SW 1271 (cell line): ENCODE data around the gene ZC3H12D.
"Not testable (repeated sequence)": the region's sequence is repeated elsewhere in the genome, so short reads cannot be mapped to it uniquely, and the experiment has no call there.

Source experiments
- DNase-seq, 2 experiments: peaks; one replicate each; lab custom pipeline; 2025; lab: John Stamatoyannopoulos, UW

The ZC3H12D gene

DNA sequence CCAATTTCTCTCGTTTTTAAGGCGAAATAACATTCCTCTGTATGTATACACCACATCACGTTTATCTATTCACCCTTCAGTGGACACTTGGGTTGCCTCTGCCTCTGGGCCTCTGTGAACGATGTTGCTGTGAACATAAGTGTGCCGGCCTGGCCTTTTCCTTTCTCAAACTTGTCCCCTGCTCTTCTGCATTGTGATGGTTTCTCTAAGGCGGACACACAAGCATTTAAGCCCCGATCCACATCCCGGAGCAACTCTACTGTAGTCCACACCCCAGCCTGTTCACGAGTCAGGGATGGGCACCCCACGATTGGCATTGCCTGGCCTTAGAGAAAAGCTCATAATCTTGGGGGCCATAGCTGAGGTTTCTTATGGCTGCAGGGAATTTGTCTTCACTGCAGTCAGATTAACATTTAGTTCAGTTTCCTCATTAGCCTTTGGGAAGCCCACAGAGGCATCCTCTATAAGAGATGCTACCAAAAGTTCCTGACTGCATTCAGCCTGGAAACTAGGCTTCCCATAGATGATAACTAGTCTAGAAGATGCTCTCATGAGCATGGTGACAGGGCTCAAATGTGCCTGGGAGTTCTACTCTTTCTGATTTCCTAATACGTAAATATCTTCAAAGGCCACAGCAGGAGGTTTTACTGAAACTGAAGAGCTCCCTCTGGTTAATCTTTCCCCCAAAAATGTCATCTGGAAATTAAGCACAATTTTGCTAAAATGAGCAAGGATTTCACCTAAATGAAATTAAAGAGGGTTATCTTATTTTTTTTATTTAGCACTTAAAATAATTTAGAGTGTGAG, 762 bp downstream of the ZC3H12D start:
- no peak for DNase-seq

DNA sequence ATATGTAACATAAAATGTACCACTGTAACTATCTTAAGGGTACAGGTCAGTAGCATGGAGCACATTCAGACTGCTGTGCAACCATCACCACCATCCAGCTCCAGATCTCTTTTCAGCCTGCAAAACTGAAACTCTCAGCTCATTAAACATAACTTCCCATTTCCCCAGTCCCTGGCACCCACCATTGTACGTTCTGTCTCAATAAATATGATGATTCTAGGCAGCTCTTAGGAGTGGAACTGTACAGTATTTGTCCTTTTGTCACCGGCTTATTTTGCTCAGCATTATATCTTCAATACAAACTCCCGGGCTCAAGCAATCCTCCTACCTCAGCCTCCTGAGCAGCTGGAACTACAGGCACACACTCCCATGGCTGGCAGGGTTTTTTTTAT, 1.5 kb downstream of the ZC3H12D start:
- DNase-seq: no peak

DNA sequence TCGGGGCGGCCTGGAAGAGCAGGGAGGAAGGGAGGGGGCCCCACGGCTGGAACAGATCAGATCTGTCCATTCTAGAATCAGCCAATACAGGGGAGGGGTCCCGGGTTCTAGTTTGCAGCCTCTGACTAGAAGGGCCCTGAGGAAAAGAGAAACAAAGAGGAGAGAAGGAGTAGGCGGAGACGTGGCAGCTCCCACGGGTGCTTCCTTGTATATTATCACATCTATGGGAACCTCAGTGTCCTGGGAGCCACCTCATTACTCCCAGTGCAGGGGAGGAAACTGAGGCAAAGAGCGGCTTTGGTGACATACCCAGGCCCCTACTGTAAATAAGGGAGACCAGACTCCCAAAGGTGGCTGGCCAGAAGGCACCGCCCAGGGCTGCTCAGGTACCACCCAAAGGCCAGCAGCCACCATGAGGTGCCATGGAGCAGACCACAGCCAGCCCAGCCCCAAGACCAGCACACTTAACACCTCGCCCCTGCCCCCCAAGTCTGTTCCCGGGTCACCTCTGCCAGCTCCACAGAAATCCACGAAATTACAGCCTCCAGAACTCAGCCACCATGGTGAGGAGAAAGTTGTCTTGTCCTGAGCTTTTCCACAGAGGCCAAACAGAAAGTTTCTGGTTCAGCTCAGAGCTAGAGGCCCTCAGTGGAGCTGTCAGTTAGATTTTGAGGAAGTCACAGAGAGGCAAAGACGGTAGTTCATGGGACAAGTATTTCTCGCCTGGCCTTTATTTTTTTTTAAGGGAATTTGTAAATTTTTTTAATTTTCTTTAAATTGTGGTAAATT, 2.1 kb downstream of the ZC3H12D start:
- no peak for DNase-seq

DNA sequence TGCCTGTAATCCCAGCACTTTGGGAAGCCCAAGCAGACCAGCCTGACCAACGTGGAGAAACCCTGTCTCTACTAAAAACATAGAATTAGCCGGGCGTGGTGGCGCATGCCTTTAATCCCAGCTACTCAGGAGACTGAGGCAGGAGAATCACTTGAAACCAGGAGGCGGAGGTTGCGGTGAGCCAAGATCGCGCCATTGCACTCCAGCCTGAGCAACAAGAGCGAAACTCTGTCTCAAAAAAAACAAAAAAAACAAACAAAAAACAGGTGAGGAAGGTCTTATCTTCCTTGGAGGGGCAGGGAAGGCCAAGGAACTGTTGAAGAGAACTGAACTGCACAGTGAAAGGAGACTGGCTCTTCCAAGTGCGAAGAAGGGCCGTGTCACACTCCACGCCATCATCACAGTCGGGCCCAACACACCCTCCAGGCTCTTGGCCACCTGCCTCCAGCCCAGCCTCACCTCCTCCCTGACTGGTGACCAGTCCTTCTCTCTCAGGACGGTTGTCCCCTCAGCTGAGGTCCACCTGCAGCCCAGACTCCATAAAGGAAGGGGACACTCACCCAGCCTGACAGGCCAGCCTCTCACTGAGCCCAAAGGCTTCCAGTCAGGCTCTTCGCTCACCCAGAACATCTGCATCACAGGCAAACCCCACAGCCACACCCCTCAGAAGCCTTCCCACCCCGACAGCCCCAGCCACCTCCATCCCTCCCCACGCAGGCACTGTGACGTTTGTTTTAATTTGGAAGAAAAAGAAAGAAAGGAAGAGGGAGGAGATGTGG, 4.1 kb downstream of the ZC3H12D start:
- no peak for DNase-seq

DNA sequence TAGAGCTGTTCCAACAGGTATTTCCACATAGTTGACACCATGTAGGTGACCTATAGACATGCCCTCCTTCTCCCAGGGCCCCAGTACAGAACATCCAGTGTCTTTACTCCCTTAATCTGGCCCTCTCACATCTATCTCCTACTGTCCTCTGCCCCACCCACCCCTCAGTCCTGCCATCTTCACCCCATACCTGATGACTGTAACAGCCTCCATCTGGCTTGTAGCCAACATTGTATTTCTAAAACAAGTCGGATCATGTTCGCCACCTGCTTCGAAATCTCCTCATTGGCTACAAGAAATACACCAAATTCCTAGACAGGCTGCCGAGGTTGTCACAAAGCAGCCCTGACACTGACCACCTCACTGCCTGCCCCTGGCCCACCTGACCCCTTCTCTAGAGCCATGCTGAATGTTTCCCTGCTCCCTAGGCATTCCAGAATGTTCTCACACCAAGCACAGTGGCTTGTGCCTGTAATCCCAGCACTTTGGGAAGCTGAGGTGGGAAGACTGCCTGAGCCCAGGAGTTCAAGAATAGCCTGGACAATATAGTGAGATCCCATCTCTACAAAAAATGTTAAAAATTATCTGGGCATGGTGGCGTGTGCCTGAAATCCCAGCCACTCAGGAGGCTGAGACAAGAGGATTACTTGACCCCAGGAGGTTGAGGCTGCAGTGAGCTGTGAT, 6.0 kb downstream of the ZC3H12D start:
- DNase-seq: no peak

DNA sequence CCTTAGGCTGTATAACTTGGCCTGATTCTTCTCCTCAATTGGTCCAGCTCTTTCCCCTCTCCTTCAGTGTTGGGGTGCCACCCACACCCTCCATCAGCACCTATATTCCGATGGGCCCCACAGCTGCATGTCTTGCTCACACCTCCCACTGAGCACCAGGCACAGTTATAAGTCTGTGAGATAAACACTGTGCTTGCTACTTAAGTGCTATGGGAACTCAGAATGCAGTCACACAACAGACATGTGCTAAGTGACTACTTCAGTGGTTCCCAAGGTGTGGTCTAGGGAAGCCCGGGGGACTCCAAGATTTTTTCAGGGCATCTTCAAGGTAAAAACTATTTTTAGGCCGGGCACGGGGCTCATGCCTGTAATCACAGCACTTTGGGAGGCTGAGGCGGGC, 7.3 kb downstream of the ZC3H12D start:
- no peak for DNase-seq

DNA sequence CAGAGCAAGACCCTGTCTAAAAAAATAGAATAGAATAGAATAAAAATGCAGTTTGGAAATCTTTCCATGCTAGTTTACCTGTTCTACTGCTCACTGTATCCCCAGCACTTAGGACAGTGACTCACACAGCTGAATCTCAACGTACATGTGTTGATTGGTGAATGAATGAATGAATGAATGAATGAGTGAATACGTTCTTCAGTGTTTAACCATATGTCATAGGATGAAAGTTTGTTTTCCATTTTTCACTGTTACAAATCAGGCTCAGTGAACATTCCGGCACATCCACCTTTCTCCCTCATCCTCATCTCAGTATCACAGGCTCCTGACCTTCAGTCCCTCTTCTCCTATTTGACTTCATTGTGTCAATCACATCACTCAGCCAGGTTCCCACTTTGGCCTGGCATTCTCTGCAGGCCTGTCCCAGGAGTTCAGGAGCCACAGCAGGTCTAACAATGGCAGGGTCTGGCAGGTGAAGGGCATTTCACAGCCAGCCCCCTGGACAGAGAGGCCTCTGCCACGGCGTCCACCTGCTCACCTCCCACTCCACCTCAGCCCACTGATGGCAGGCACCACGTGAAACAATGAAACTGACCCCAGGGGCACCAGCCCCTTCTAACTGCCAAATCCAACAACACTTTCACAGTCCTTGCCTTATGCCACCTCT, 7.9 kb downstream of the ZC3H12D start:
- no peak for DNase-seq

DNA sequence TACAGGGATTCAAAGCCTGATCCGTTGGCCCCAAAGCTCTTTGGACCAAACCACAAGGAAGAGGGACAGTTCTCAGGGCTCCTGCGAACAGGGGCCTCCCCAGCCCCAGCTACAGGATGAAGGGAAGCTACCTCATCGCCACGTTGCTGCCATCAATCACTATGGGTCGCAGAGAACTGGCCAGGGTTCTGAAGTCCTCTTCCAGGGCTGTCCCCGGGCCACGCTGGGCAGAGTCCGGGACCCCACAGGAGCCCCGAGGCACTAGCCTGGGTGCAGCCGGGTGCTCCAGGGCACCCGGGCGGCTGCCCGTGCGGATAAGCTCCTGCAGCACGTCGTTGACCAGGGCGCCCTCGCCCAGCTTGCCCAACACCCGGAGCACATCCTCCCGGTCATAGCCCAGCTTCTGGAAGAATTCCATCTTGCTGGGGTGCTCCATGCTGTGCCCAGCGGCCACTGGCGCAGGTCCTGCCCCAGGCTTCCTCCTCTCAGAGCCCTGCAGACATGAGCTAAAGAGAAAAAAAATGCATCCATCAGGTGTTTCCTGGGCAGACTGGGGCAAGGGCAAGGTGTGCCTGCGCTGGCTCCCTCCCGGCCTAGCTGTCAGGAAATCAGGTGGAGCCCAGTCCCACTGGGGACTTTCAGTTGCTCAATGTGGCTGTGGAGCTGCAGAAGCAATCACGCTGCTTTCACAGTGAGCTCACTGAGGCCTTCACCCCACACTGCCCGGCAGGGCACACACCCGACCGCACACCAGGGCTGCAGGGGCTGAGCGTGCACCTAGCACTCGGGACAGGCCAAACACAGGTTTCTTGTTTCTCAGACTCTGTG, 10.5 kb downstream of the ZC3H12D start:
- no peak for DNase-seq

DNA sequence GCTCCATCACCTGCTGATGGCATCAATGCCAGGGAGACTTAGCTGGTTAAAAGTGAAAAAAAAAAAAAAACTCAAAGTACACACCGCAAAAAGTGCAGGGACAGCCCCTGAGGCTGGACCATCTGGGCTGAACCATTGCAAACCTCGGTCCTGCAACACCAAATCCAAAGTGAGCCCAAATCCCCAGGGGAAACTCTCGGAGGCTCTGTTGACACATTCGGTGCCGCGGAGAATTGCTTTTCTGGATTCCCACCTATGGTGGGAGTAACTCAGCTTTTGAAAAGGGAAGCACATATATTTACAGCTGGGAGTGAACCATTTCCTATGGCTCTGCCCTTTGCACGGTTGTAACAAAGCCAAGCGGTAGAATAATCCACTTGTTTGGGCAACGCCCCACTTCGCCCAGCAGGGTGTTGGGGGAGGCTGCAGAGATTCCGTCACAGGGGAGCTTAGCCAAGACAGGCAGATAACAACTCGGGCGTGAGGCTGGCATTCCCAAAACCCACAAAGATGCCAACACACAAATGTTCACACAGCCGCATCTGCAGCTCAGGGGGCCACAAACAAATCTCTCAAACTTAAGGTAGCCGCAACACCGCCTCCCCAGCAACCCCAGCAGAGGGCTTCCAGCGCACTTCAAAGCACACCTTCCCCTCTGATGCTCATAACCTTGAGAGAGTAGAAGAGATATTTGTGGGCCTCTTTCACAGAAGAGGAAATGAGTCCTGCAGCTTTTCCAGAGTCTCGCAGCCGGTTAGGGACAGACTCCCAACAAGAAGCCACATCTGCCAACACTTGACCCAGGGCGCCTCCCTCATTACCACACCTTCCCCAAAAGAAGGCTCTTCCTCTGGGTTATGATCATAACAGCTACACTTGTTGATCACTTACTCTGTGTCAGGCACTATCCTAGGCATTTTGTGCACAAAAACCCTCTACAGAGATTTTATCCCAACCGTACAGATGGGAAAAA, 11.4 kb downstream of the ZC3H12D start:
- no peak for DNase-seq

DNA sequence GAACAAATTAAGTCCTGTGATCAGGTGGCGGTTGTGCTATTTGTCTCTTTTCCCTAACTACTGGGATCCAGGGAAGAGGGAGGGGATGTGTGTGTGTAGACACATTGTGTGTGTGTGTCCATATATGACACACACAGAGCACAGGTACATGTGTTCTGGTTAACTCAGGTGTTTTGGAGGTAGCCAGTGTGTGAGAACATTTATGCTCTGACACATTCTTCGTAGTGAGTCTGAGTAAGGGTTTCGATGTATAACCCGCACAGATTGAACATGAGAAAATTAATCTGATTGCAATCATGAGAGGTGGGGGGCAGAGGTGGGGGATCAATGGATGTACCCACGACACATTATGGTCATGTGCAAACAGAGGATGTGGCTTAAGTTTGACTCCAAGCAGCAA, 12.6 kb downstream of the ZC3H12D start:
- no peak for DNase-seq

DNA sequence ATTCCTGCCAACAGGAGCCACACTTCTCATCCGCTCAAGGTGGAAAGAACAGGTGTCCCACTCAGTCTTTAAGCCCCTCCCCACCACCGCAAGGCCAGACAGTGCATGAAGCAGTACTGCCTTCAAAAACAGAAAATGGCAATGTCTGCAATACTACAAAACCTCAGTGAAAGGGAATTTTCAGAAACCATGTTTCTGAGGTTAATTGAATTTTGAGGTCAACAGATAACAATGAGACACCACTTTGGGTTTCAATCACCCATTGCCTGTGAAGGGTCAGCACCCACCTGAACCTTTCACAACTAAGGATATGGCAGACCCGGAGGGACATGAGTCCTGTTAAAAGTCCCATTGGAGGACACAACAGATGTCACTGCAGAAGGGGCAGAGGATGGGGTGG, 13.0 kb downstream of the ZC3H12D start:
- no peak for DNase-seq

DNA sequence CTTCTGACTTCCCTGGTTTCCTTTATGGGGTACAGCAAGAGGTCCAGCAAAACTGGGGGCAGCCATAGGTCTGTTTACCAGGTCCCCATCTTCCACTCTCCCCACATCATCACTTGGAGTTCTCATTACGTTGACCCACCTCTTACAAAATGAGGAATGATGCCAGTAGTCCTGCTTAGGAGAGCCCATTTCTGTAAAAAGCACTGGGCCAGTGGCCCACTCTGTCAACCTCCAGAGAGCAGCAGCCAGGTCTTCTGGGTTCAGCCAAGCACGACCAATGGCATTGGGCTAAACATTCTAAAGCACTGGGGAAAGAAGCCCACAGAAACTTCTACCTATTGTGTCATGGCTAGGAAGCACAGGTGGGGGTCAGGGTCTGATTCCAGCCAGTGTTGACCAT, 13.9 kb downstream of the ZC3H12D start:
- no peak for DNase-seq

DNA sequence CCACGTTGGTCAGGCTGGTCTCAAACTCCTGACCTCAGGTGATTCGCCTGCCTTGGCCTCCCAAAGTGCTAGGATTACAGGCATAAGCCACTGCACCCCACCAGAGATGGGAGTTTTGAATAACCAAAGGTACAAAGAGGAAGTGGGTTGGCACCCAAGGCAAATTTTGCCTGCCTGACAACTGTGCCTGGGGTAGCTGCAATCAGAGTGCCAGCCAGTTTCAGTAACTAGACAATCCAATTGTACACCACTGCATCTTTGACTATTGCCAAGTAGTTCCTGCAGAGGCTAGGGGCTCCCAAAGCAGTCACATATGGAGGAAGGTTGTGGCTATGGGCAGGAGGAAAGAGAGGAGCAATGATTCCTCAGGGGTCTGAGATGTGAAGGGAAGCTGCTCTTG, 16.6 kb downstream of the ZC3H12D start:
- DNase-seq: no peak

DNA sequence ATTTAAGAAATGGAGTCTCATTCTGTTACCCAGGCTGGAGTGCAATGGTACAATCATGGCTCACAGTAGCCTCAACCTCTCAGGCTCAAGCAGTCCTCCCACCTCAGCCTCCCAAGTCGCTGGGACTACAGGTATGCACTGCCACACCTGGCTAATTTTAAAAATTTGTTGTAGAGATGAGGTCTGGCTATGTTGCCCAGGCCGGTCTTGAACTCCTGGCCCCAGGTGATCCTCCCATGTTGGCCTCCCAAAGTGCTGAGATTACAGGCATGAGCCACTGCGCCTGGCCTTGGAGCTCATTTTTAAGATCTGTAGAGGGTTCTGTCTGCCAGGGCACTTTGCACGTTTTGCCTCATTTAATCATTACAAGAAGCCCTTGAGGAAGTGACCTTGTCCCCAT, 17.5 kb downstream of the ZC3H12D start:
- DNase-seq: no peak

DNA sequence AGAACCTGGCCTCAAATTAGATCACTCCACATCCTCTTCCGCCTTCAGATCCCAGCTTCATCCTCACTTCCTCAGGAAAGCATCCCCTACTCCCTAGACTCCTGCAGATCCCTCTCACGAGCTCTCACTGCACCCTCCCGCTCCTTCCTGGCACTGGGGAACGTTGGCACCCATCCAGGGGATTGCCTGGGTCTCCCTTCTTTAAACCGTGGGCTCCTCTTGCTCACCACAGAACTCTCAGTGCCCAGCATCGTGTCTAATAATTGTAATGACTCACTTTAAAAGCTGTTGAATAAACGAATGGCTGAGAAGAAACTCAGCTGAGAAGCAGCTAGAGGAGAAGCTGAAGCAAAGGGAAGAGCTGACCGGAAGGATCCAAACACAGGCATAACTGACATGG, 20.4 kb downstream of the ZC3H12D start:
- no peak for DNase-seq

DNA sequence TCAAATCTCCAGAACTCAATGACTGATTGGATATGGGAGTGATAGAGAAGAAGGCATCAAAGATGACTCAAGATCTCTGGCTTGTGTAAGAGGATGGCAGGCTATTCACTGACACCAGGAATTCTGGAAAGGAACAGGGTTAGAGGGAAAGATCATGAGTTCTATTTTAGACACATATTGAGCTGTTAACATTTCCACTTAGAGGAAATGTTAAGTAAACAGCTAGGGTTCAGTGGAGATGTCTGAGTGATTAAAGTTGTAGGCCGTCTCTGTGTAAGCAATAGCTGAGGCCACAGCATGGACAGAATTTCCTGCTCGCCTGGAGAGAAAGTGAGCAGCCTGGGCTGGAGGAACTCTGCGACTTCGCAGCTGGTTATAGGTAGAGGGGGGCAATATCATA, 21.0 kb downstream of the ZC3H12D start:
- DNase-seq: no peak

DNA sequence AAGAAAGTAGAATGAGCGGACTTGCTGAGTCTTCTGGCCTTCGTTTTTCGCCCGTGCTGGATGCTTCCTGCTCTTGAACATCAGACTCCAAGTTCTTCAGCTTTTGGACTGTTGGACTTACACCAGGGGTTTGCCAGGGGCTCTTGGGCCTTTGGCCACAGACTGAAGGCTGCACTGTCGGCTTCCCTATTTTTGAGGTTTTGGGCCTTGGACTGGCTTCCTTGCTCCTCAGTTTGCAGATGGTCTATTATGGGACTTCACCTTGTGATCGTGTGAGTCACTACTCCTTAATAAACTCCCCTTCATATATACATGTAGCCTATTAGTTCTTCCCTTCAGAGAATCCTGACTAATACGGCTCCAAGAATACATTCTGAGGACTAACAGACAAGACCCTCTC, 22.1 kb downstream of the ZC3H12D start:
- DNase-seq: not testable (repeated sequence)

DNA sequence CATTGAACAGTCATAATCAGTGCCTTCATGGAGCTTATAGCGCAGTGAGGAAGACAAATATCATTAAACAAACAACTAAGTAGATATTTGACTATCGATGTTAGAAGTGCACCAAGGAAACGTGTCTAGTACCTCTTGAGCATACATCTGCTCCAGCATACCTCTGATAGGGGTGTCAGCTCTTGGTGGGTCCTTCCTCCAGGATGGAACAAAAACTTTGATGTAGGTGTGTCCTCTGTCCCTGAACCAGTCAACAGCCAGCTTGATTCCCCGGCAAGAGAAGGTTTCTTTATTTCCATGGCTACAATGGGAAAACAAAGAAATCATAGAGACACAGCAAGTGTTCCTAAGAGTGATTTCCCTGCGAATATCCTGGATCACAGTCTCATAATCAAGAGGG, 23.1 kb downstream of the ZC3H12D start:
- no peak for DNase-seq

DNA sequence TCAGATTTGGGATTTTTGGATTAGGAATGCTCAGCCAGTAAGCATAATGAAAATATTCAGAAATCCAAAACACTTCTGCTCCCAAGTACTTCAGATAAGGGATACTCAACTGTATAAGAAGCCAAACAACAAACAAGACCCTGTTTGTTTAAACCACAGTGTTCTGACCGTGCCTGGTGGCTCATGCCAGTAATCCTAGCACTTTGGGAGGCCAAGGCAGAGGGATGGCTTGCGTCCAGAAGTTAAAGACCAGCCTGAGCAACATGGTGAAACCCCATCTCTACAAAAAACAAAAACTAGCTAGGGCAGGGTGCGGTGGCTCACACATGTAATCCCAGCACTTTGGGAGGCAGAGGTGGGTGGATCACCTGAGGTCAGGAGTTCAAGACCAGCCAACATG, 24.6 kb downstream of the ZC3H12D start:
- not testable (repeated sequence) for DNase-seq

DNA sequence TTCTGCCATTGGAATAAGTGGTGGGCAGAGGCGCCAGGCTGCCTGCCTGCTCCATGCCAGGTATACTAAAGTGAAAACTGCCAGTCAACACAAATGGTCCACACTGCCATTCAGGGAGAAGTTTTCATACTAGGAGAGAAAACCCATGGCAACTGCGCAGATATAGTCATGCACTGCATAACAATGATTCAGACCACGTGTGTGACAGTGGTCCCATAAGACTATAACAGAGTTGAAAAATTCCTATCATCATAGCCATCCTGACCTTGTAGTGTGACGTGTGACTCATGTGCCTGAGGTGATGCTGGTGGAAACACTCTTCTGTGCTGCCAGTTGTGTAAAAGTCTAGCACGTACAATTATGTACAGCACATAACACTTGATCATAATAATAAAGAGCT, 25.1 kb downstream of the ZC3H12D start:
- DNase-seq: no peak
